HG02973 (cell line): ENCODE measurements around the gene SMTN.

Experiments used
- ATAC-seq: cut with Tn5 transposase; IDR thresholded peaks from one replicate; pipeline ENCODE4 v1.9.1; 2021; ENCODE audit warnings: moderate library complexity; ENCODE audit not compliant: unreplicated experiment

Gene SMTN

GRCh38 chr22:31148953-31149627 lies 68.0 kb downstream of the SMTN start:
- no peak for ATAC-seq

GRCh38 chr22:31150615-31151014 lies 69.5 kb downstream of the SMTN start:
- ATAC-seq: no peak

GRCh38 chr22:31151872-31152271 lies 70.8 kb downstream of the SMTN start:
- ATAC-seq: no peak

GRCh38 chr22:31153357-31153756 lies 72.2 kb downstream of the SMTN start:
- ATAC-seq: no peak
